GM19240 (cell line): ENCODE measurements around the gene TKFC.

Experiments used
- DNase-seq: peaks from one replicate; pipeline ENCODE4 v3.0.0; 2011; ENCODE audit warnings: low spot score; ENCODE audit not compliant: insufficient read length

The TKFC gene

GRCh38 chr11:61325649-61326414 is 7.2 kb upstream of the TKFC start:
- DNase-seq: no peak

DNA sequence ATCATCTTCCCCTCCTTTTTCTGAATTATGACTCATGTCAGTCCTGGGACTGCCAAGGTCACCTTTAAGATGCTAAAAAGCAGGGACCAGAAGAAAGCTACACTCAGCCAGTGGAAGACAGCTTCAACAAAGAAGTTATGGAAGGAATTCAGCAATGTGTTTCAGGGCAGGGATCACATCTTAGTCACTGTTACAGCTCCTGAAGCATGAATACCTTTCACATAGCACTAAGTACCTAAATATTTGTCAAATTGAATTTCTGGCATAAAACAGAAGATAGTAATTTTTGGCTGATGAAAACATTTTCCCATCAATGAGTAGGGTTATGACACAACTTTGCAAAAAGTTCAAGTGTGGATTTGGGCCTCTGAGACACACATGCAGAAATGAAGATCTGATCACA is 5.4 kb upstream of the TKFC start:
- no peak for DNase-seq

- no peak for DNase-seq
Observed at GRCh38 chr11:61328351-61328750, 4.7 kb upstream of the TKFC start.

GRCh38 chr11:61329871-61330270 is 3.2 kb upstream of the TKFC start:
- DNase-seq: no peak

- no peak for DNase-seq
Observed at GRCh38 chr11:61331651-61332050, 1.4 kb upstream of the TKFC start.

DNA sequence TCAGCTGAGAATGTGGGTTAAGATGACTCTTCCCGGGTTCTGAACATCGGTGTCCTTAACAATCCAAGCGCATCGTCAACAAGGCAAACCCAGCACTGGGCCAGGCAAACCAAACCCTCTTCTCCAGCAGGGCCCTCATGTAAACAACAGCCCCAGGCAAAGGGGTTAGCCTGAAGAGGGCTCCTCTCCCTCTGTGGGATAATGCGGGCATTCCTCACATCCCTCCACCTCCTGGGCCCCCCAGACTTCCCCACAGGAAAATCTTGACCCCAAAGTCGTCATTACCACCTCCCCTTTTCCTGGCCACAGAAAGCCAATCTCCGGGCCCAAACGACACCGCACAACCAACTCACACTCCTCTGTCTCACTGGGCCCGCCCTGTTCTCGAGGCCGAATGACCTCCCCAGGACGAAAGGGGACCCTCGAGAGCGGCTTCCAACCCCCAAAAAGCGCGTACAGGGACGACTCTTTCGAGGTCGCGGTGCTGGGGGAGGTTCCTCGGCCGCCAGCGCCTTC is 689 bp upstream of the TKFC start:
- DNase-seq: no peak

GRCh38 chr11:61333550-61334433 is 764 bp downstream of the TKFC start:
- DNase-seq: no peak

GRCh38 chr11:61334434-61335354 is 1.7 kb downstream of the TKFC start:
- DNase-seq: no peak

DNA sequence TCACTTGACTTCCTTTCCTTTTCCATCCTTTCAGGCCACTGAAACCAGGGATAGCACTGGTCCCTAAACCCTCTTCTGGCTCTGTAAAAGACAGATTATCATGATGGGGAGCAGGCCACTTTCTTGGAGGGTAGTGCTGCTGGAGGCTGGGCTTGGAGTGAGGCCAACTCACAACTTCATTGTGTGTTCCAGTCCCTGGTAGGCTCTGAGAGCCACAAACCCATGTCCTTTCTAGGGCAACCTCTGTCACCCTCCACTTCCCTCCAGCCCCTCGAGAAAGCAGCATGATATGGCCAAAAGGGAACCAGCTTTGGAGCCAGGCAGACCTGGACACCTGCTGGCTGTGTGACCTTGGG is 2.3 kb downstream of the TKFC start:
- no peak for DNase-seq

DNA sequence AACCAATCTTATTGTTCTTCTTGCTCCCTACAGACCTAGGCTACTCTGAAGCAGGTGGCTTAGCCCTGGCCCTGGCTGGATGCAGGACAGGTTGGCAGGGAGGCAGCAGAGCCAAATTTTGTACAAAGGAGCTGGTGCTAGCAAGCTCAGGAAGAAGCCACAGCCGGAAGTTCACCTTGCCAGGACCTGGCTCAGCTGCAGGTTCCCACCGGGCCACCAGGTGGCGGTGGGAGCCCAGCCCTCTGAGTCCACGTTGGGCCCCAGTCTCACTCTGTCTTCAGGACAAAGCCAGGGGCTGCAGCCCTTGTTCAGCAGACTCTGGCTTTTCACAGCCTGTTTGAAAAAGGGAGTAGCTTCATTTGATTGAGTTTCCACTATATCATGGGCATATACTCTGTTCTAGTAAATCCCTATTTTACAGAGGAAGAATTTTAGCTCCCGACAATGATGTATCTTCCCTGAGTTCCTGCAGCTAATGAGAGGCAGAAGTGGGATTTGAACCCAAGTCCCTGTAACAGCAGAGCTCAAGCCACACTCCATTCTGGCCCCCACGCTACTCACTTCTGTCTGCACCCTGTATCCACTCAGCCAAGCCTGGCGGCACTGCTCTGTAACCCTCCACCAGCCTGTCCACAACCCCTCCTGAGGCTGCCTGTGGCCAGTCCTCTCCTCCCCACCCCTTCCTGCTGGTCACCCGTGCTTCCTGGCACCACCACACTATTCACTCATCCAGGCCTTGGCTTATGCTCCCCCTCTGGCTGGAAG is 3.3 kb downstream of the TKFC start:
- DNase-seq: peak; percentile 94

DNA sequence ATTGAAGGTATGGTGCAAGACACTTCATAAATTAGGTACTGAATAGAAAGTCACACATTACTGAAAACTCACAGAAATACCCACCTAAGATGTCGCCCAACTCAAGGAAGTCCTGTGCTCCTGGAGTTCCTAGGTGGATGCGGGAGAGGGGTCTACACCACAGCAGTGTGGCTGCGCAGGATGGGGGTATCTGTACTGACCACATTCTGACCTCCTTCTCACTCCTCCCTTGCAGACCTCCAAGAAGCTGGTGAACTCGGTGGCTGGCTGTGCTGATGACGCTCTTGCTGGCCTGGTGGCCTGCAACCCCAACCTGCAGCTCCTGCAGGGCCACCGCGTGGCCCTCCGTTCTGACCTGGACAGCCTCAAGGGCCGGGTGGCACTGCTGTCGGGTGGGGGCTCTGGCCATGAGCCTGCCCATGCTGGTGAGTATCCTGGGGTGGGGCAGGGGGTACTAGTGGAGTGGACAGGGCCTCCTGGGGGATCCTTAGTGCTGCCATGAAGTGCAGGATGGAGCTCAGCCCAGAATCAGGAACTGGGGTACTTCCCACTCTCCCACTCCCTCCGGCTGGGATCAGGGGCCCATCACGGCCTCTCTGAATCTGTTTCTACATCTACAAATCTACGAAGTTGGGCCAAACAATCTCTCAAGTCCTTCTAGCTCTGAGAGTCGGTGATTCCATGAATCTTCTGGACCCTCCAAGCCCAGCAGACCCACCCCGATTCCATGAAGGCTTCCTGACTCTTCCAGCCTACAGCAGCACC is 4.9 kb downstream of the TKFC start:
- no peak for DNase-seq

GRCh38 chr11:61338783-61339489 is 5.9 kb downstream of the TKFC start:
- DNase-seq: no peak

- no peak for DNase-seq
Observed at GRCh38 chr11:61339490-61339878, 6.5 kb downstream of the TKFC start.

GRCh38 chr11:61340979-61341378 is 8.0 kb downstream of the TKFC start:
- no peak for DNase-seq

GRCh38 chr11:61341706-61342105 is 8.7 kb downstream of the TKFC start:
- DNase-seq: no peak

DNA sequence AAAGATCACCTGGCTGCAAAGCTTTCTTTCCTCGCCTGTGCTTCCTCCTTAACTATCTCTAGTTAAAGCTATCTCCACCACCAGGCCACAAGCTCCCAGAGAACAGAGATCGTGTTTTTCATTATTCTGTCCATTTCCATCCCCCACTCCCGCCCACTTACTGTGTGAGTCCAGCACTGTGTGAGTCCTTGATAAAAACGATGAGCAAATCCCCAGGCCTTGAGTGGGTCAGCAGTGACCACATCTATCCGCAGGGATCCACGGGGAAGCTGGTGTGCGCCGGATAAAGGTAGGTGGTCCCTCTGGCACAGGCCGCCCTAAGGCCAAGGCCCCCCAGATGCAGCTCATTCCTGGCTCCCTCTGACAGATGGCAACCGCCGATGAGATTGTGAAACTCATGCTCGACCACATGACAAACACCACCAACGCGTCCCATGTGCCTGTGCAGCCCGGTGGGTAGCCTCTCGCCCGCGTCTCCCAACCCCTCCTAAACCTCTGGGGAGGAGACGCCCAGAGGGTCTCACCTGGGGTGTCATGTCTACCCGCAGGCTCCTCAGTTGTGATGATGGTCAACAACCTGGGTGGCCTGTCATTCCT is 9.3 kb downstream of the TKFC start:
- no peak for DNase-seq

- DNase-seq: no peak
Observed at GRCh38 chr11:61343792-61344745, 11.0 kb downstream of the TKFC start.

DNA sequence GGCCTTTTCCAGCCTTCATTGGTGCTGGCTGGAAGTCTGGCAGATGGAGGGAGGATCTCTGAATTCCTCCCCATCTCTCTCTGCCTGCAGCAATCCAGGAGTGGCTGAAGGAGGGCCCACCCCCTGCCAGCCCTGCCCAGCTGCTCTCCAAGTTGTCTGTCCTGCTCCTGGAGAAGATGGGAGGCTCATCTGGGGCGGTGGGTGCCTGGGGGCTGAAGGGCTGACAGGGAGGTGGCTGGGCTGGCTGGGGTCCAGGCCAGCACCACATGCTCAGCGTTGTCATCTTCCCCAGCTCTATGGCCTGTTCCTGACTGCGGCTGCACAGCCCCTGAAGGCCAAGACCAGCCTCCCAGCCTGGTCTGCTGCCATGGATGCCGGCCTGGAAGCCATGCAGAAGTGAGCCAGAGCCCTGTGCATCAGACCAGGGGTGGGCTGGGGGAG is 12.2 kb downstream of the TKFC start:
- DNase-seq: no peak
